Esophagus muscularis mucosa (tissue), 3 donors: ENCODE data around the gene PIH1D2.

Experiments
- CTCF ChIP-seq, 3 experiments: fragments of 200-600 bp in 2 of 3; fragments of 450-650 bp in 1 of 3; sonication (generic) in 2 of 3; IDR thresholded peaks; one replicate each; pipeline ENCODE4 v1.5.1; 2017 to 2019; ENCODE audit warnings: antibody characterized with exemption in 3 of 3, mild to moderate bottlenecking in 2 of 3, moderate library complexity in 1 of 3
- POLR2A ChIP-seq: fragments of 450-650 bp; IDR thresholded peaks from one replicate; pipeline ENCODE4 v1.6.1; 2017; ENCODE audit warnings: antibody characterized with exemption, moderate library complexity, mild to moderate bottlenecking, low read depth
- POLR2AphosphoS5 ChIP-seq, 2 donors: sonication (generic); formaldehyde crosslinking; IDR thresholded peaks; one replicate each; pipeline ENCODE4 v1.6.1; 2017; ENCODE audit warnings: antibody characterized with exemption in 2 of 2

GRCh38 chr11:112042161-112042960 lies 31.5 kb downstream of the PIH1D2 start:
- no peak for TF ChIP-seq CTCF (IDR thresholded peaks at IDR 0.05)
- TF ChIP-seq POLR2A: no peak
- no peak for TF ChIP-seq POLR2AphosphoS5 (IDR thresholded peaks at IDR 0.05)
